GM12878 (cell line): ENCODE results near the gene ACOT13. TPM values are rescaled to one million over a fixed set of nuclear protein-coding genes. Genes with fewer than 3 reads are reported as not detected.

ENCODE experiments used
- ATAC-seq: fragments of 200-7000 bp; cut with Tn5 transposase; 3 replicates; pipeline ENCODE4 v1.9.1; 2020; ENCODE audit warnings: mild to moderate bottlenecking, moderate library complexity
- BruUV-seq: library from RNA; stranded (reverse); fragments of 400-500 nt; replicated peaks from 2 replicates; lab custom pipeline; 2021; lab: Mats Ljungman, UMichigan
- CTCF ChIA-PET: fragments of 300-600 bp; sonication (Branson Sonifier 250); formaldehyde crosslinking; extraction: SDS; loops from one replicate; lab custom pipeline; 2021; ENCODE audit warnings: inconsistent platforms; lab: Yijun Ruan, JAX
- POLR2A ChIA-PET: fragments of 350-600 bp; formaldehyde crosslinking; extraction: SDS; loops from one replicate; lab custom pipeline; 2021; ENCODE audit warnings: inconsistent platforms; lab: Charles Lee
- RAD21 ChIA-PET: fragments of 300-600 bp; sonication (Branson Sonifier 250); formaldehyde crosslinking; loops from one replicate; lab custom pipeline; 2023; ENCODE audit warnings: antibody characterized with exemption; ENCODE audit not compliant: unreplicated experiment; lab: Charles Lee
- SMC1A ChIA-PET: fragments of 300-600 bp; sonication (Branson Sonifier 250); formaldehyde crosslinking; loops from one replicate; lab custom pipeline; 2023; ENCODE audit not compliant: unreplicated experiment, uncharacterized antibody; lab: Charles Lee
- DNase-seq: peaks from one replicate; pipeline ENCODE4 v3.0.0-alpha.2; 2011; ENCODE audit warnings: low read depth, low spot score
- FAIRE-seq: peaks from 3 replicates; lab custom pipeline; 2011; peaks lifted over from hg19 to GRCh38; lab: Jason Lieb, UNC
- H2AFZ ChIP-seq: 2 replicates; pipeline ENCODE4 v1.6.0; 2011; ENCODE audit warnings: low read depth, low read length, control low read depth; ENCODE audit not compliant: control insufficient read depth
- H3K27ac ChIP-seq: 2 replicates; pipeline ENCODE4 v1.5.1; 2011; ENCODE audit warnings: control low read depth; ENCODE audit not compliant: control insufficient read depth, insufficient read depth
- H3K27me3 ChIP-seq, 2 experiments: replicated peaks in 1 of 2; 2 replicates each; pipeline versions ENCODE4 v1.6.0 to v1.6.1; 2011; ENCODE audit warnings: low read length in 1 of 2; ENCODE audit not compliant: control insufficient read depth in 2 of 2, insufficient read depth in 2 of 2
- H3K36me3 ChIP-seq, 2 experiments: 2 replicates each; pipeline ENCODE4 v1.5.1; 2011; ENCODE audit warnings: low read length in 1 of 2; ENCODE audit not compliant: control insufficient read depth in 2 of 2, insufficient read depth in 2 of 2
- H3K4me1 ChIP-seq: 2 replicates; pipeline ENCODE4 v1.6.1; 2011; ENCODE audit warnings: mild to moderate bottlenecking, low read length, moderate library complexity, mixed read lengths; ENCODE audit not compliant: control insufficient read depth, insufficient read depth
- H3K4me2 ChIP-seq: 2 replicates; pipeline ENCODE4 v1.6.0; 2011; ENCODE audit warnings: control low read depth; ENCODE audit not compliant: control insufficient read depth, insufficient read depth
- H3K4me3 ChIP-seq: fragments of 200-600 bp; sonication (generic); 2 replicates; pipeline ENCODE4 v1.5.1; 2016
- H3K79me2 ChIP-seq: 2 replicates; pipeline ENCODE4 v1.6.0; 2011; ENCODE audit warnings: low read length; ENCODE audit not compliant: control insufficient read depth, insufficient read depth
- H3K9ac ChIP-seq: 2 replicates; pipeline ENCODE4 v1.8.0; 2011; ENCODE audit warnings: low read length, control low read depth, mixed read lengths; ENCODE audit not compliant: control insufficient read depth, insufficient read depth
- H3K9me3 ChIP-seq: replicated peaks from 3 replicates; pipeline ENCODE4 v1.5.1; 2011; ENCODE audit warnings: mild to moderate bottlenecking, low read length; ENCODE audit not compliant: control insufficient read depth, insufficient read depth
- H4K20me1 ChIP-seq: 2 replicates; pipeline ENCODE4 v1.6.0; 2011; ENCODE audit not compliant: control insufficient read depth, insufficient read depth
- BCL11A ChIP-seq: IDR thresholded peaks from 2 replicates; pipeline ENCODE4 v1.6.1; 2011; ENCODE audit warnings: low read depth, low read length
- BMI1 ChIP-seq: fragments of 450-650 bp; IDR thresholded peaks from 2 replicates; pipeline ENCODE4 v1.6.1; 2016; ENCODE audit warnings: mild to moderate bottlenecking, moderate library complexity, borderline replicate concordance
- CREB1 ChIP-seq: IDR thresholded peaks from 2 replicates; pipeline ENCODE4 v1.6.1; 2012; ENCODE audit warnings: low read depth, mild to moderate bottlenecking, inconsistent platforms
- CREM ChIP-seq: IDR thresholded peaks from 2 replicates; pipeline ENCODE4 v1.6.1; 2014; ENCODE audit warnings: antibody characterized with exemption, low read depth
- EZH2 ChIP-seq: IDR thresholded peaks from 2 replicates; pipeline ENCODE4 v1.6.1; 2012; ENCODE audit warnings: low read depth, mild to moderate bottlenecking, control low read depth, inconsistent platforms, low read length, borderline replicate concordance; ENCODE audit not compliant: control insufficient read depth
- LARP7 ChIP-seq: fragments of 450-650 bp; IDR thresholded peaks from 2 replicates; pipeline ENCODE4 v1.6.1; 2017; ENCODE audit warnings: mild to moderate bottlenecking
- NFYA ChIP-seq: IDR thresholded peaks from 2 replicates; pipeline ENCODE4 v1.6.1; 2011; ENCODE audit warnings: low read depth, mild to moderate bottlenecking, low read length, improper control_type of control experiment, borderline replicate concordance
- NR2C2 ChIP-seq: IDR thresholded peaks from 2 replicates; pipeline ENCODE4 v1.6.1; 2011; ENCODE audit warnings: borderline replicate concordance, low read depth; ENCODE audit not compliant: control insufficient read depth, insufficient read length
- PAX8 ChIP-seq: fragments of 450-650 bp; IDR thresholded peaks from 2 replicates; pipeline ENCODE4 v1.6.1; 2017; ENCODE audit warnings: mild to moderate bottlenecking, moderate library complexity
- POLR2AphosphoS2 ChIP-seq: IDR thresholded peaks from 2 replicates; pipeline ENCODE4 v1.6.1; 2011; ENCODE audit warnings: low read depth, mild to moderate bottlenecking, low read length, improper control_type of control experiment, moderate library complexity
- RFX5 ChIP-seq: IDR thresholded peaks from 2 replicates; pipeline ENCODE4 v1.6.1; 2011; ENCODE audit warnings: low read depth, low read length, improper control_type of control experiment
- SUPT20H ChIP-seq: IDR thresholded peaks from 2 replicates; pipeline ENCODE4 v1.6.1; 2011; ENCODE audit warnings: low read depth, mild to moderate bottlenecking, low read length, moderate library complexity, borderline replicate concordance; ENCODE audit not compliant: control insufficient read depth
- ZBED1 ChIP-seq: IDR thresholded peaks from 2 replicates; pipeline ENCODE4 v1.6.1; 2016; ENCODE audit warnings: borderline replicate concordance
- WGBS: methylation state at CpG from one replicate; pipeline ENCODE4 v1.1.6; 2016; ENCODE audit warnings: low lambda C conversion rate; ENCODE audit not compliant: insufficient replicate concordance, insufficient coverage; ENCODE audit errors: missing lambda C conversion rate; 5-methylcytosine and 5-hydroxymethylcytosine counted together
- in situ Hi-C: fragments of 300-500 bp; cut with MboI; formaldehyde crosslinking; loops from 9 replicates; pipeline ENCODE4 v1.14.3; 2018; ENCODE audit warnings: mixed read lengths
- intact Hi-C: fragments of 100-400 bp; cut with micrococcal nuclease; formaldehyde crosslinking; loops from one replicate; pipeline ENCODE4 v1.14.2; 2022; ENCODE audit not compliant: unreplicated experiment
- polyA plus RNA-seq, 11 experiments: library from polyadenylated mRNA; depleted of rRNA in 4 of 11; unstranded in 6 of 11; stranded (reverse) in 5 of 11; fragments of >200 nt; fragmentation: Nextera tagmentation in 4 of 11; fragmentation: Illumina TruSeq in 1 of 11; extraction: Ambion mirVana in 4 of 11; extraction: Trizol in 1 of 11; gene quantifications; 1 replicate in 1 of 11; 2 replicates in 10 of 11; pipeline versions ENCODE4 v1.2.1 to v1.2.3, GENCODE V29; 2011 to 2016; ENCODE audit warnings: inconsistent platforms in 2 of 11, missing spikeins in 2 of 11, low read depth in 1 of 11
- total RNA-seq, 4 experiments: library from RNA; depleted of rRNA in 3 of 4; stranded (reverse); fragments of >200 nt in 3 of 4; fragmentation: Illumina TruSeq in 1 of 4; extraction: Trizol in 1 of 4; gene quantifications; 2 replicates each; pipeline versions ENCODE4 v1.2.1 to v1.2.3, GENCODE V29; 2013 to 2021

ACOT13 gene
- total and polyA plus RNA-seq, 10 of the 15 experiments (the other 5 are each of a cell fraction or from before 2014, with no cell fraction given) = 6.0 to 60.6 (median 36.6) TPM

GRCh38 chr6:24689964-24690363, 23.1 kb downstream of the ACOT13 start:
- Histone ChIP-seq H3K36me3 (no peaks in the 10 kb centered on the region), H3K4me3 (no peak overlapping the region), H3K27me3 (no peaks in the 10 kb centered on the region), H2AFZ (no peak overlapping the region), H3K79me2 (no peaks in the 10 kb centered on the region), H4K20me1 (no peaks in the 10 kb centered on the region), H3K9ac (no peak overlapping the region), H3K9me3 (no peaks in the 10 kb centered on the region), H3K4me1 (no peaks in the 10 kb centered on the region; the same call in 1 of the 2 replicates), H3K4me2 (no peak overlapping the region), H3K27ac (no peak overlapping the region)
- intact Hi-C loops (loop anchor here (5.0 kb wide), 1 partner anchor 408 kb away; no protein-coding TSS in a partner anchor), in situ Hi-C loops (loop anchor here (10.0 kb wide), 1 partner anchor 405 kb away; no protein-coding TSS in a partner anchor)
- FAIRE-seq (no peak), DNase-seq (no peak), ATAC-seq (no peak)
- ChIA-PET SMC1A (interaction anchor here (0.8 to 1.7 kb wide), 3 partner anchors 109 to 280 kb away, joined by 3 to 7 read pairs (median 5); no protein-coding TSS in a partner anchor), POLR2A (no interaction called here), CTCF (interaction anchor here (0.7 to 2.0 kb wide), 3 partner anchors 105 to 166 kb away, joined by 3 to 7 read pairs (median 4); no protein-coding TSS in a partner anchor), RAD21 (interaction anchor here (0.7 kb wide), 1 partner anchor 23 kb away, joined by 3 read pairs; the partner anchor contains the start of genes ACOT13 and TDP2)
- no TSS peak for BruUV-seq
- 100% methylated on average over 2 of the region's 2 CpGs for WGBS
- TF ChIP-seq NFYA (no peak), EZH2 (no peak), CREM (no peak), BCL11A (no peak), SUPT20H (no peak), BMI1 (no peak), LARP7 (no peak), POLR2AphosphoS2 (no peak), CREB1 (no peak), PAX8 (no peak), ZBED1 (no peak), NR2C2 (no peak), RFX5 (no peak)
